GM12878 (cell line): ENCODE data around the gene TSPAN31. TPM values are rescaled to one million over a fixed set of nuclear protein-coding genes. Genes with fewer than 3 reads are reported as not detected.

Experiments
- ATAC-seq: fragments of 200-7000 bp; cut with Tn5 transposase; 3 replicates; pipeline ENCODE4 v1.9.1; 2020; ENCODE audit warnings: mild to moderate bottlenecking, moderate library complexity
- BruUV-seq: library from RNA; stranded (reverse); fragments of 400-500 nt; replicated peaks from 2 replicates; lab custom pipeline; 2021; lab: Mats Ljungman, UMichigan
- CTCF ChIA-PET: fragments of 300-600 bp; sonication (Branson Sonifier 250); formaldehyde crosslinking; extraction: SDS; loops from one replicate; lab custom pipeline; 2021; ENCODE audit warnings: inconsistent platforms; lab: Yijun Ruan, JAX
- POLR2A ChIA-PET: fragments of 350-600 bp; formaldehyde crosslinking; extraction: SDS; loops from one replicate; lab custom pipeline; 2021; ENCODE audit warnings: inconsistent platforms; lab: Charles Lee
- RAD21 ChIA-PET: fragments of 300-600 bp; sonication (Branson Sonifier 250); formaldehyde crosslinking; loops from one replicate; lab custom pipeline; 2023; ENCODE audit warnings: antibody characterized with exemption; ENCODE audit not compliant: unreplicated experiment; lab: Charles Lee
- SMC1A ChIA-PET: fragments of 300-600 bp; sonication (Branson Sonifier 250); formaldehyde crosslinking; loops from one replicate; lab custom pipeline; 2023; ENCODE audit not compliant: unreplicated experiment, uncharacterized antibody; lab: Charles Lee
- DNase-seq: peaks from one replicate; pipeline ENCODE4 v3.0.0-alpha.2; 2011; ENCODE audit warnings: low read depth, low spot score
- FAIRE-seq: peaks from 3 replicates; lab custom pipeline; 2011; peaks lifted over from hg19 to GRCh38; lab: Jason Lieb, UNC
- H2AFZ ChIP-seq: 2 replicates; pipeline ENCODE4 v1.6.0; 2011; ENCODE audit warnings: low read depth, low read length, control low read depth; ENCODE audit not compliant: control insufficient read depth
- H3K27ac ChIP-seq: 2 replicates; pipeline ENCODE4 v1.5.1; 2011; ENCODE audit warnings: control low read depth; ENCODE audit not compliant: control insufficient read depth, insufficient read depth
- H3K27me3 ChIP-seq, 2 experiments: replicated peaks in 1 of 2; 2 replicates each; pipeline versions ENCODE4 v1.6.0 to v1.6.1; 2011; ENCODE audit warnings: low read length in 1 of 2; ENCODE audit not compliant: control insufficient read depth in 2 of 2, insufficient read depth in 2 of 2
- H3K36me3 ChIP-seq, 2 experiments: 2 replicates each; pipeline ENCODE4 v1.5.1; 2011; ENCODE audit warnings: low read length in 1 of 2; ENCODE audit not compliant: control insufficient read depth in 2 of 2, insufficient read depth in 2 of 2
- H3K4me1 ChIP-seq: 2 replicates; pipeline ENCODE4 v1.6.1; 2011; ENCODE audit warnings: mild to moderate bottlenecking, low read length, moderate library complexity, mixed read lengths; ENCODE audit not compliant: control insufficient read depth, insufficient read depth
- H3K4me2 ChIP-seq: 2 replicates; pipeline ENCODE4 v1.6.0; 2011; ENCODE audit warnings: control low read depth; ENCODE audit not compliant: control insufficient read depth, insufficient read depth
- H3K4me3 ChIP-seq: fragments of 200-600 bp; sonication (generic); 2 replicates; pipeline ENCODE4 v1.5.1; 2016
- H3K79me2 ChIP-seq: 2 replicates; pipeline ENCODE4 v1.6.0; 2011; ENCODE audit warnings: low read length; ENCODE audit not compliant: control insufficient read depth, insufficient read depth
- H3K9ac ChIP-seq: 2 replicates; pipeline ENCODE4 v1.8.0; 2011; ENCODE audit warnings: low read length, control low read depth, mixed read lengths; ENCODE audit not compliant: control insufficient read depth, insufficient read depth
- H3K9me3 ChIP-seq: replicated peaks from 3 replicates; pipeline ENCODE4 v1.5.1; 2011; ENCODE audit warnings: mild to moderate bottlenecking, low read length; ENCODE audit not compliant: control insufficient read depth, insufficient read depth
- H4K20me1 ChIP-seq: 2 replicates; pipeline ENCODE4 v1.6.0; 2011; ENCODE audit not compliant: control insufficient read depth, insufficient read depth
- CEBPB ChIP-seq, 2 experiments: fragments of 150-350 bp in 1 of 2; IDR thresholded peaks; 2 replicates each; pipeline ENCODE4 v1.6.1; 2012 to 2014; ENCODE audit warnings: low read depth in 2 of 2, low read length in 2 of 2, borderline replicate concordance in 1 of 2, inconsistent platforms in 1 of 2
- IKZF1 ChIP-seq: fragments of 450-650 bp; conservative IDR thresholded peaks from 2 replicates; pipeline ENCODE4 v1.6.1; 2017; ENCODE audit warnings: antibody characterized with exemption, mild to moderate bottlenecking
- IKZF2 ChIP-seq, 2 experiments: fragments of 450-650 bp; IDR thresholded peaks; 2 replicates each; pipeline ENCODE4 v1.6.1; 2017; ENCODE audit warnings: mild to moderate bottlenecking in 2 of 2, moderate library complexity in 2 of 2
- NKRF ChIP-seq: fragments of 450-650 bp; conservative IDR thresholded peaks from 2 replicates; pipeline ENCODE4 v1.6.1; 2017; ENCODE audit warnings: mild to moderate bottlenecking, moderate library complexity
- ZBED1 ChIP-seq: IDR thresholded peaks from 2 replicates; pipeline ENCODE4 v1.6.1; 2016; ENCODE audit warnings: borderline replicate concordance
- ZNF24 ChIP-seq: fragments of 450-650 bp; IDR thresholded peaks from 2 replicates; pipeline ENCODE4 v1.6.1; 2017; ENCODE audit warnings: antibody characterized with exemption, mild to moderate bottlenecking
- WGBS: methylation state at CpG from one replicate; pipeline ENCODE4 v1.1.6; 2016; ENCODE audit warnings: low lambda C conversion rate; ENCODE audit not compliant: insufficient replicate concordance, insufficient coverage; ENCODE audit errors: missing lambda C conversion rate; 5-methylcytosine and 5-hydroxymethylcytosine counted together
- in situ Hi-C: fragments of 300-500 bp; cut with MboI; formaldehyde crosslinking; loops from 9 replicates; pipeline ENCODE4 v1.14.3; 2018; ENCODE audit warnings: mixed read lengths
- intact Hi-C: fragments of 100-400 bp; cut with micrococcal nuclease; formaldehyde crosslinking; loops from one replicate; pipeline ENCODE4 v1.14.2; 2022; ENCODE audit not compliant: unreplicated experiment
- polyA plus RNA-seq, 11 experiments: library from polyadenylated mRNA; depleted of rRNA in 4 of 11; unstranded in 6 of 11; stranded (reverse) in 5 of 11; fragments of >200 nt; fragmentation: Nextera tagmentation in 4 of 11; fragmentation: Illumina TruSeq in 1 of 11; extraction: Ambion mirVana in 4 of 11; extraction: Trizol in 1 of 11; gene quantifications; 1 replicate in 1 of 11; 2 replicates in 10 of 11; pipeline versions ENCODE4 v1.2.1 to v1.2.3, GENCODE V29; 2011 to 2016; ENCODE audit warnings: inconsistent platforms in 2 of 11, missing spikeins in 2 of 11, low read depth in 1 of 11
- total RNA-seq, 4 experiments: library from RNA; depleted of rRNA in 3 of 4; stranded (reverse); fragments of >200 nt in 3 of 4; fragmentation: Illumina TruSeq in 1 of 4; extraction: Trizol in 1 of 4; gene quantifications; 2 replicates each; pipeline versions ENCODE4 v1.2.1 to v1.2.3, GENCODE V29; 2013 to 2021

The TSPAN31 gene
- total and polyA plus RNA-seq, 10 of the 15 experiments (the other 5 are each of a cell fraction or from before 2014, with no cell fraction given) = 11.8 to 32.2 (median 24.7) TPM

GRCh38 chr12:57695770-57696432 lies 48.9 kb upstream of the TSPAN31 start:
- no peak overlapping the region for H3K4me2 ChIP-seq
- no peak for FAIRE-seq
- in situ Hi-C loops = no loop called here
- H3K27me3 ChIP-seq = no peaks in the 10 kb centered on the region
- intact Hi-C loops = loop anchor here (2.0 kb wide), 1 partner anchor 45 kb away; no protein-coding TSS in a partner anchor
- no peak overlapping the region for H3K27ac ChIP-seq
- CTCF ChIA-PET = no interaction called here
- H4K20me1 ChIP-seq = no peaks in the 10 kb centered on the region
- 95% methylated on average over 11 of the region's 11 CpGs for WGBS
- no peak for ATAC-seq
- no peak overlapping the region for H3K4me3 ChIP-seq
- TF ChIP-seq ZBED1 = no peak
- TF ChIP-seq IKZF2 (IDR thresholded peaks at IDR 0.05) = no peak
- no peak for TF ChIP-seq NKRF
- TF ChIP-seq ZNF24 = no peak
- TF ChIP-seq IKZF1 = no peak
- no peak for TF ChIP-seq CEBPB (IDR thresholded peaks at IDR 0.05; ENCODE audit: borderline replicate concordance in 1 of 2, low read depth in 2 of 2, low read length in 2 of 2)
- TF ChIP-seq, all 136 proteins: peak for 0
- Histone ChIP-seq H3K9ac (no peak overlapping the region), H3K36me3 (peaks cover 2 to 10% of the 10 kb centered on the region in 2 experiments), H2AFZ (no peak overlapping the region), H3K4me1 (peaks cover 3% of the 10 kb centered on the region; the same call in 1 of the 2 replicates), H3K79me2 (peaks cover 12% of the 10 kb centered on the region), H3K9me3 (no peaks in the 10 kb centered on the region)
- no peak for DNase-seq
- RAD21 ChIA-PET = no interaction called here
- BruUV-seq = no TSS peak
- SMC1A ChIA-PET = no interaction called here
- POLR2A ChIA-PET = no interaction called here
